ENCODE data around the gene SLC44A2.

DNA sequence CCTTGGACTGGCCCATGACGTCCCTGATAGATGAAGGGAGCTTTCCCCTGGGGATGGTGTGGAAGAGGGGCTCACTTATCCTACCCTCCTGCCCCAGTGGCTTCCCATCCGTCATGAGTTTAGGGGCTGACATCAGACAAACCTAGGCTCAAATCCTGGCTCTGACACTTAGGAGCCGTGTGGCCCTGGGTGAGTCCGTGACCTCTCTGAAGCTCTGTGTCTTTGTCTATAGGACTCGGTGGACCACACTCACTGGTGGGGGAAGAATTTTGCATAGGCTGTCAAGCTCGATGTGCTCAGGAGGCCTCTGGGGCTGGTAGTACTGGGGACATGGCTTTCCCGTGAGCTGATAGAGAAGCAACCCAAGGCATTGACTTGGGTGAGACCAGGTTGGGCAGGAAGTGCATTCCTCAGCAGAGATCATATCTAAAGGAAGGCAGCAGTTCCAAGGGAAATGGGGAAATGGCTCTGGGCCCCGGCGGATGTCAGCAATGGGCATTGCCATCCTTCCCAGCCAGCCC lies 20.8 kb upstream of the SLC44A2 start:
- no peak for TF ChIP-seq EZH2 (IDR thresholded peaks at IDR 0.05; ENCODE audit: low read length)
- TF ChIP-seq, protein P1, sequence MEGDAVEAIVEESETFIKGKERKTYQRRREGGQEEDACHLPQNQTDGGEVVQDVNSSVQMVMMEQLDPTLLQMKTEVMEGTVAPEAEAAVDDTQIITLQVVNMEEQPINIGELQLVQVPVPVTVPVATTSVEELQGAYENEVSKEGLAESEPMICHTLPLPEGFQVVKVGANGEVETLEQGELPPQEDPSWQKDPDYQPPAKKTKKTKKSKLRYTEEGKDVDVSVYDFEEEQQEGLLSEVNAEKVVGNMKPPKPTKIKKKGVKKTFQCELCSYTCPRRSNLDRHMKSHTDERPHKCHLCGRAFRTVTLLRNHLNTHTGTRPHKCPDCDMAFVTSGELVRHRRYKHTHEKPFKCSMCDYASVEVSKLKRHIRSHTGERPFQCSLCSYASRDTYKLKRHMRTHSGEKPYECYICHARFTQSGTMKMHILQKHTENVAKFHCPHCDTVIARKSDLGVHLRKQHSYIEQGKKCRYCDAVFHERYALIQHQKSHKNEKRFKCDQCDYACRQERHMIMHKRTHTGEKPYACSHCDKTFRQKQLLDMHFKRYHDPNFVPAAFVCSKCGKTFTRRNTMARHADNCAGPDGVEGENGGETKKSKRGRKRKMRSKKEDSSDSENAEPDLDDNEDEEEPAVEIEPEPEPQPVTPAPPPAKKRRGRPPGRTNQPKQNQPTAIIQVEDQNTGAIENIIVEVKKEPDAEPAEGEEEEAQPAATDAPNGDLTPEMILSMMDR (optimal IDR thresholded peaks at IDR 0.05 in 1 of 3, IDR thresholded peaks at IDR 0.05 in 1 of 3, conservative IDR thresholded peaks at IDR 0.05 in 1 of 3; ENCODE audit: extremely low read depth in 1 of 3, insufficient read depth in 2 of 3, low read length in 3 of 3), result no peak
